Hypothalamus (tissue), 51 donors: Measurements from ENCODE around the gene CRYGA.
A peak's percentile ranks its signal among the peaks of the same experiment; 100 is the strongest.
"Not testable (repeated sequence)": the region's sequence is repeated elsewhere in the genome, so short reads cannot be mapped to it uniquely, and the experiment has no call there.

Experiments used
- DNase-seq, 51 donors: peaks; one replicate each; lab custom pipeline; 2025; lab: John Stamatoyannopoulos, UW

CRYGA gene

DNA sequence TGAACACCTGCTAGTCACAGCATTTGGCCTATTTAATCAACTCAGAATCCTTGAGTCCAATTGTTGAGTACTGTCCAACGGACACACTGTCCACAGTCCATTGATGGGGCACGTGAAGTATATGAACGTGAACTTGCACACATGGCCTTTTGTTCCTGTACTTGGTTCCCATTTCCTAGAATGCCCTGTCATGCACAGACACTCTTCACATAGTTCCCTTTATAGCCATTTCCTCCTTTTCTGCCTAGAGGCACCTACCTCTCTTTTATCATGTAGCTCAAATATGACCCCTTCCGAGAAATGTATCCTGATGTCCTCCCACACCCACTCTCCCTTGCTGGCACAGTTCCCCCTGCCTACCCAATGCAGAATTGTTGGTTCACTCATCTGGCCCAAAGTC, 8.7 kb upstream of the CRYGA start:
- no peak for DNase-seq

GRCh38 chr2:208164951-208165755, 1.8 kb upstream of the CRYGA start:
- DNase-seq = peak in 1 of 51 donors; percentile 14

- DNase-seq = no peak
Observed at GRCh38 chr2:208156439-208156838, 7.0 kb downstream of the CRYGA start.

- no peak for DNase-seq
Observed at GRCh38 chr2:208153156-208153555, 10.2 kb downstream of the CRYGA start.

DNA sequence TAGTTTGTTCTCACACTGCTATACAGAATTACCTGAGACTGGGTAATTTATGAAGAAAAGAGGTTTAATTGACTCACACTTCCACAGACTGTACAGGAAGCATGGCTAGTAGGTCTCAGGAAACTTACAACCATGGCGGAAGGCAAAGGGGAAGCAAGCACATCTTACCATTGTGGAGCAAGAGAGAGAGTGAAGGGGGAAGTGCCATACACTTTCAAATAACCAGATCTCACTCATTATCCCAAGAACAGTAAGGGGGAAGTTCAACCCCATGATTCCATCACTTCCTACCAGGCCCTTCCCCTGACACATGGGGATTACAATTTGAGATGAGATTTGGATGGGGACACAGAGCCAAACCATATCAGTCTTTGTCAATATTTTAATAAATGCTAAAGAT, 12.4 kb downstream of the CRYGA start:
- no peak for DNase-seq

DNA sequence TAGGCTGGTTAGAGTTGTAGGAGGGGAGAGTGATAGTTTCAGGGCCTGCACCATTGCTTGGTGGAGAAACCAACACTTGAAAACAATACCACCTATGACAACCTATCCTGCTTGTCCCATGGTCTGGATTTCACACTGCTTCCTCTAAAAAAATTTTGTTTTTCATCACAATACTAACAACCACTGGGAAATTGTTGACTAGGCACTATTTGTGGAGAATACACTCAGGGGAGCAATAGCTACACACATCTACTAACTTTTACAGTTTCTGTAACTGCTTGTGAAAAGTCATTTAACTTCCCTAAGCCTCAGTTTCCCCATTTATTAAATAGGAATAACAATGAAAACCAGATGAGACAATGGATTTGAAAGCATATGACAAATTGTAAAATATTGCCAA, 13.3 kb downstream of the CRYGA start:
- DNase-seq = no peak

DNA sequence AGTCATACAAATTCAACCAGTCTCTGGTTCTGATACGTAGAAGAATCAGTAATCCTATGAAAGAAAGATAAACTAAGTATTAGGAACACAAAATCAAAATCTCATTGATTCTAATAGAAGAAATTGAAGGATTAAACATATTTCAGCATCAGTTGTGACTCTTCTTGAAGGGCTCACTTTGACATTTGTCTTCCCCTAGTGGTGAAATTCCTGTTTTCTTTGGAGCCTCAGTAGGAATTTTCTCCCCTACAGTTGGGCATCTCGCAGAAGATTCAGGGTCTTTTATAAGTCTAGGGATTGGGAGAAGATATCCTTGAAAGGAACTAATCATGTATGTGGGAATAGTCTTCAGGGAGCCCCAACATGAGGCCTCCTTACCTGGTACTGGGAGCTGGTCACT, 14.6 kb downstream of the CRYGA start:
- no peak for DNase-seq

GRCh38 chr2:208147759-208148158, 15.6 kb downstream of the CRYGA start:
- DNase-seq = no peak

DNA sequence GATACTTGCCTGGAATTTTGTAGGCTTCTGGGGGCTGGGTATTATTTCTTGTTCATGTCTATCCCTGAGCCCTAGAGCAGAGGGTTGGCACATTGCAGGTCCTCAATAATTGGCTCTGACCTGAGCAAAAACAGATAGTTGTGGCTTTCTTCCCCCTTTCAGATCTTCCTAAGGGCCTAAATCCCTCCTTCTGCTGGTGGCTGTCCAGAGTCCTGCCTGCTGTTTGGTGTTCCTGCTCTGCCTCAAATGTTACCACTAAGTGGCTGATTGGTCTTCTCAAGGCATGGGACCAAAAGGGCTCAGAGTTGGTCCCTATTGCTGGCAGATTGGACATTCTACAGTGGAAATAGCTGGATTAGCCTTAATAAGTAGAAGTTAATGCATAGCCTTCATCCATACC, 16.4 kb downstream of the CRYGA start:
- DNase-seq = no peak

DNA sequence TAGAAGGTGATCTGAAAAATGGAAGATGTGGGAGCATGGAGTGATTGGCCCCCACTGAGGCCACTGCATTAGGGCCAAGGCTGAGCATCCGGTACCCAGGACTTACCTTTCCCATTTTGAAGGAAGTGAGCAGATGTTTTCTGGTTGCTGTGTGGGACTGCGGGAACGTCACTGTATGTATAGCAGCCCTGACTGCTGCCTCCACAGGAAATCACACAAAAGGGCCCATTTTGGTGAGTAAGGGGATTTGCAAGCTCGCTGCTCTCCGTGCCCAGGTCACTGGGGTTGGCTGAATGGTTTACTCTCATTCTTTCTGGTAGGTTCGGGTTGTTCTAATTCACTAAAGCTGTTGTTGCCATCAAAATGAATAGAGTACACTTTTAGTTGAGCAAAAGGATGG, 17.4 kb downstream of the CRYGA start, which contains the start of gene CRYGB:
CRYGB (minus strand) TSS at position 153 of the 400 bp plus-strand sequence; CDS start at position 115, 38 bp downstream.
- DNase-seq = no peak

GRCh38 chr2:208142925-208143799, 20.2 kb downstream of the CRYGA start:
- DNase-seq = no peak

GRCh38 chr2:208142240-208142924, 21.0 kb downstream of the CRYGA start:
- DNase-seq = peak in 1 of 51 donors; percentile 14

- DNase-seq = no peak
Observed at GRCh38 chr2:208139447-208139846, 23.9 kb downstream of the CRYGA start.

- not testable (repeated sequence) for DNase-seq
Observed at GRCh38 chr2:208138334-208138733, 25.1 kb downstream of the CRYGA start.

GRCh38 chr2:208136716-208137094, 26.7 kb downstream of the CRYGA start:
- no peak for DNase-seq

- no peak for DNase-seq
Observed at GRCh38 chr2:208135794-208136715, 27.3 kb downstream of the CRYGA start.

GRCh38 chr2:208134928-208135586, 28.3 kb downstream of the CRYGA start:
- no peak for DNase-seq

DNA sequence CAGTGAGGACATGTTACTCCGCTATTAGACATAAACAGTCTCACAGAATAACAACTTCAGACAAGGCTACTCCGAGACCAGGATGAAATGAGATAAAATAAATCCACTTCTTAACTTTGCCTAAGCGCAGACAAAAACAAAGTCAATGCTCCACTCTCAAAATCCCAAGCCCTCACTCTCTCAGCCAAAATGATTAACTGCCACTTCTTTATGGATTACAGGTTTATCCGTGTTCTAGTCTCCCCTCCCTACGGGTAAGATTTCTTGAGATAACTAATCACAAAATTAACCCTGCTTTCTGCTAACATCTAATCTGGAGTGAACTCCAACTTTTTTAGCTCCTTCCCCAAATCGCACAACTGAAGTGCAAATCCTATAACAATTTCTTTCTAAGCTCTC, 32.7 kb downstream of the CRYGA start:
- no peak for DNase-seq
